Tibial nerve (tissue), 4 donors: ENCODE results near the gene PPP6R2.

Experiments
- EP300 ChIP-seq, 2 donors: sonication (generic); formaldehyde crosslinking; IDR thresholded peaks; one replicate each; pipeline ENCODE4 v1.6.1; 2017; ENCODE audit warnings: antibody characterized with exemption in 2 of 2, mild to moderate bottlenecking in 1 of 2
- POLR2A ChIP-seq, 2 donors: fragments of 450-650 bp; IDR thresholded peaks; one replicate each; pipeline ENCODE4 v1.6.1; 2017; ENCODE audit warnings: antibody characterized with exemption in 2 of 2, mild to moderate bottlenecking in 2 of 2, moderate library complexity in 2 of 2
- TF ChIP-seq, protein P1 (sequence below), 5 experiments: fragments of 200-600 bp in 3 of 5; fragments of 450-650 bp in 2 of 5; sonication (generic) in 3 of 5; IDR thresholded peaks; one replicate each; pipeline ENCODE4 v1.5.1; 2016 to 2019; ENCODE audit warnings: antibody characterized with exemption in 5 of 5, mild to moderate bottlenecking in 3 of 5, moderate library complexity in 2 of 5

DNA sequence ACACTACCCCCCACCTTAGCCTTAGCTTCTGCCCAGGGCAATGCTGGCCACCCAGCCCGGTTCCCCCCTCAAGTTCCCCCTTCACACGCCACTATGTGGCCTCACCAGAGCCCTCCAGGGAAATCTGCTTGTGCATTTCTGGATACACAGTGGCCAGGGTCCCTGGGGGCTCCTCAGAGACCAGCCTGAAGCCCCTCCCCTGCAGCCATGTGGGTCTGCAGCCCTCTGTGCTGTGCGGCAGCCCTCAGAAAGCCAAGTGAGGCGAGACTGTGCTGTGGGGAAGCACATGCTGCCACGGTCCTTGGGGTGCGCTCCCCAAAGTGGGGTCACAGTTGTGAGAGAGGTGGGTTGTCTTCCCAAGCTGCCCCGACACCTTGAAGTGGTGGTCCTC, 33.5 kb upstream of the PPP6R2 start:
- TF ChIP-seq, protein P1, sequence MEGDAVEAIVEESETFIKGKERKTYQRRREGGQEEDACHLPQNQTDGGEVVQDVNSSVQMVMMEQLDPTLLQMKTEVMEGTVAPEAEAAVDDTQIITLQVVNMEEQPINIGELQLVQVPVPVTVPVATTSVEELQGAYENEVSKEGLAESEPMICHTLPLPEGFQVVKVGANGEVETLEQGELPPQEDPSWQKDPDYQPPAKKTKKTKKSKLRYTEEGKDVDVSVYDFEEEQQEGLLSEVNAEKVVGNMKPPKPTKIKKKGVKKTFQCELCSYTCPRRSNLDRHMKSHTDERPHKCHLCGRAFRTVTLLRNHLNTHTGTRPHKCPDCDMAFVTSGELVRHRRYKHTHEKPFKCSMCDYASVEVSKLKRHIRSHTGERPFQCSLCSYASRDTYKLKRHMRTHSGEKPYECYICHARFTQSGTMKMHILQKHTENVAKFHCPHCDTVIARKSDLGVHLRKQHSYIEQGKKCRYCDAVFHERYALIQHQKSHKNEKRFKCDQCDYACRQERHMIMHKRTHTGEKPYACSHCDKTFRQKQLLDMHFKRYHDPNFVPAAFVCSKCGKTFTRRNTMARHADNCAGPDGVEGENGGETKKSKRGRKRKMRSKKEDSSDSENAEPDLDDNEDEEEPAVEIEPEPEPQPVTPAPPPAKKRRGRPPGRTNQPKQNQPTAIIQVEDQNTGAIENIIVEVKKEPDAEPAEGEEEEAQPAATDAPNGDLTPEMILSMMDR (IDR thresholded peaks at IDR 0.05) = no peak
- TF ChIP-seq POLR2A (IDR thresholded peaks at IDR 0.05) = no peak
- no peak for TF ChIP-seq EP300 (IDR thresholded peaks at IDR 0.05)
